Caco-2 (cell line): Measurements from ENCODE around the gene ALK. TPM values are rescaled to one million over a fixed set of nuclear protein-coding genes. Genes with fewer than 3 reads are reported as not detected.

Source experiments
- BruUV-seq: library from RNA; stranded (reverse); fragments of 400-500 nt; replicated peaks from 2 replicates; lab custom pipeline; 2021; lab: Mats Ljungman, UMichigan
- CTCF ChIA-PET: fragments of 300-600 bp; sonication (Branson Sonifier 250); formaldehyde crosslinking; loops from one replicate; lab custom pipeline; 2022; ENCODE audit warnings: antibody characterized with exemption; lab: Charles Lee
- POLR2A ChIA-PET: fragments of 300-600 bp; sonication (Branson Sonifier 250); formaldehyde crosslinking; loops from one replicate; lab custom pipeline; 2022; ENCODE audit warnings: antibody characterized with exemption; lab: Charles Lee
- DNase-seq, 2 experiments: peaks; one replicate each; pipeline versions ENCODE4 v3.0.0 to v3.0.0-alpha.2; 2020 to 2022
- H3K27me3 ChIP-seq: replicated peaks from 2 replicates; pipeline ENCODE4 v1.6.0; 2011; ENCODE audit warnings: low read length; ENCODE audit not compliant: control insufficient read depth, insufficient read depth
- H3K36me3 ChIP-seq: 2 replicates; pipeline ENCODE4 v1.5.1; 2011; ENCODE audit warnings: low read length; ENCODE audit not compliant: control insufficient read depth, insufficient read depth
- H3K4me1 ChIP-seq: fragments of 250-450 bp; sonication (Bioruptor Pico); 2 replicates; pipeline ENCODE4 v1.5.1; 2020; ENCODE audit warnings: mild to moderate bottlenecking
- H3K4me3 ChIP-seq: 2 replicates; pipeline ENCODE4 v1.5.1; 2011; ENCODE audit warnings: low read depth, mild to moderate bottlenecking, control low read depth, low read length
- H3K9me3 ChIP-seq: fragments of 250-450 bp; sonication (Bioruptor Pico); 2 replicates; pipeline ENCODE4 v1.5.1; 2020; ENCODE audit warnings: mild to moderate bottlenecking, moderate library complexity
- H3K27ac Mint-ChIP-seq: one replicate; pipeline ENCODE4 v1.8.0; 2022; ENCODE audit warnings: mixed read lengths; ENCODE audit not compliant: unreplicated experiment
- H3K27me3 Mint-ChIP-seq: one replicate; pipeline ENCODE4 v1.8.0; 2022; ENCODE audit warnings: mixed read lengths; ENCODE audit not compliant: insufficient read depth, unreplicated experiment
- H3K36me3 Mint-ChIP-seq: one replicate; pipeline ENCODE4 v1.8.0; 2022; ENCODE audit warnings: mild to moderate bottlenecking, mixed read lengths; ENCODE audit not compliant: insufficient read depth, unreplicated experiment
- H3K4me1 Mint-ChIP-seq: one replicate; pipeline ENCODE4 v1.8.0; 2022; ENCODE audit warnings: low read depth, mixed read lengths; ENCODE audit not compliant: unreplicated experiment
- H3K4me3 Mint-ChIP-seq: one replicate; pipeline ENCODE4 v1.8.0; 2022; ENCODE audit warnings: mild to moderate bottlenecking, moderate library complexity, mixed read lengths; ENCODE audit not compliant: unreplicated experiment
- H3K9me3 Mint-ChIP-seq: one replicate; pipeline ENCODE4 v1.8.0; 2022; ENCODE audit warnings: mixed read lengths; ENCODE audit not compliant: unreplicated experiment
- CTCF ChIP-seq, 2 experiments: fragments of 200-600 bp in 1 of 2; IDR thresholded peaks; 1 replicate in 1 of 2; 2 replicates in 1 of 2; pipeline versions ENCODE4 v1.5.1 to v1.8.0; 2011 to 2022; ENCODE audit warnings: antibody characterized with exemption in 1 of 2, control low read depth in 1 of 2, inconsistent platforms in 1 of 2, low read depth in 1 of 2, low read length in 1 of 2, mild to moderate bottlenecking in 1 of 2, moderate library complexity in 1 of 2; ENCODE audit not compliant: insufficient read depth in 1 of 2, severe bottlenecking in 1 of 2, unreplicated experiment in 1 of 2
- intact Hi-C: fragments of 100-400 bp; cut with micrococcal nuclease; formaldehyde crosslinking; loops from one replicate; pipeline ENCODE4 v1.10.0; 2022; ENCODE audit not compliant: unreplicated experiment
- total RNA-seq: library from RNA; stranded (reverse); gene quantifications from 2 replicates; pipeline ENCODE4 v1.2.3, GENCODE V29; 2022

Gene ALK
- total RNA-seq, 1 experiment from 2014 or later: 0.11 TPM

- no peak for TF ChIP-seq CTCF (IDR thresholded peaks at IDR 0.05; ENCODE audit: insufficient read depth in 1 of 2, low read depth in 1 of 2, low read length in 1 of 2, severe bottlenecking in 1 of 2, unreplicated experiment in 1 of 2)
- peaks cover 18% of the 10 kb centered on the region for H3K27me3 Mint-ChIP-seq
- BruUV-seq: no TSS peak
- H3K36me3 Mint-ChIP-seq: no peaks in the 10 kb centered on the region
- Histone ChIP-seq H3K4me1 (no peaks in the 10 kb centered on the region), H3K9me3 (no peaks in the 10 kb centered on the region), H3K36me3 (no peaks in the 10 kb centered on the region), H3K4me3 (no peak overlapping the region), H3K27me3 (no peaks in the 10 kb centered on the region)
- intact Hi-C loops: no loop called here
- no peak for DNase-seq
- ChIA-PET POLR2A (no interaction called here), CTCF (no interaction called here)
- H3K4me1 Mint-ChIP-seq: no peaks in the 10 kb centered on the region
- no peaks in the 10 kb centered on the region for H3K9me3 Mint-ChIP-seq
- no peak overlapping the region for H3K27ac Mint-ChIP-seq
- H3K4me3 Mint-ChIP-seq: no peak overlapping the region
Observed at GRCh38 chr2:29388071-29388470, 533.3 kb downstream of the ALK start.

- Mint-ChIP-seq H3K9me3 (no peaks in the 10 kb centered on the region), H3K4me3 (no peak overlapping the region), H3K4me1 (no peaks in the 10 kb centered on the region), H3K27me3 (peaks cover 24% of the 10 kb centered on the region), H3K36me3 (no peaks in the 10 kb centered on the region), H3K27ac (no peak overlapping the region)
- intact Hi-C loops: no loop called here
- POLR2A ChIA-PET: no interaction called here
- CTCF ChIA-PET: no interaction called here
- no peak for TF ChIP-seq CTCF (IDR thresholded peaks at IDR 0.05; ENCODE audit: insufficient read depth in 1 of 2, low read depth in 1 of 2, low read length in 1 of 2, severe bottlenecking in 1 of 2, unreplicated experiment in 1 of 2)
- H3K36me3 ChIP-seq: no peaks in the 10 kb centered on the region
- no TSS peak for BruUV-seq
- no peaks in the 10 kb centered on the region for H3K9me3 ChIP-seq
- DNase-seq: no peak
- no peak overlapping the region for H3K4me3 ChIP-seq
- H3K27me3 ChIP-seq: no peaks in the 10 kb centered on the region
- H3K4me1 ChIP-seq: no peaks in the 10 kb centered on the region
Observed at GRCh38 chr2:29382486-29382885, 538.9 kb downstream of the ALK start.

GRCh38 chr2:29377788-29378187, 543.6 kb downstream of the ALK start:
- intact Hi-C loops: no loop called here
- BruUV-seq: no TSS peak
- no peak for DNase-seq
- Histone ChIP-seq H3K9me3 (no peaks in the 10 kb centered on the region), H3K36me3 (no peaks in the 10 kb centered on the region), H3K4me3 (no peak overlapping the region), H3K4me1 (no peaks in the 10 kb centered on the region; the same call in 1 of the 2 replicates), H3K27me3 (no peaks in the 10 kb centered on the region)
- CTCF ChIA-PET: no interaction called here
- Mint-ChIP-seq H3K4me1 (no peaks in the 10 kb centered on the region), H3K36me3 (no peaks in the 10 kb centered on the region), H3K9me3 (no peaks in the 10 kb centered on the region), H3K4me3 (no peak overlapping the region), H3K27me3 (peaks cover 27% of the 10 kb centered on the region), H3K27ac (no peak overlapping the region)
- no peak for TF ChIP-seq CTCF (IDR thresholded peaks at IDR 0.05; ENCODE audit: insufficient read depth in 1 of 2, low read depth in 1 of 2, low read length in 1 of 2, severe bottlenecking in 1 of 2, unreplicated experiment in 1 of 2)
- POLR2A ChIA-PET: no interaction called here
